ENCODE data around the gene PLCB1. TPM values are rescaled to one million over a fixed set of nuclear protein-coding genes. Genes with fewer than 3 reads are reported as not detected.

Gene PLCB1
- total RNA-seq, 1 donor: 35.4 TPM

DNA sequence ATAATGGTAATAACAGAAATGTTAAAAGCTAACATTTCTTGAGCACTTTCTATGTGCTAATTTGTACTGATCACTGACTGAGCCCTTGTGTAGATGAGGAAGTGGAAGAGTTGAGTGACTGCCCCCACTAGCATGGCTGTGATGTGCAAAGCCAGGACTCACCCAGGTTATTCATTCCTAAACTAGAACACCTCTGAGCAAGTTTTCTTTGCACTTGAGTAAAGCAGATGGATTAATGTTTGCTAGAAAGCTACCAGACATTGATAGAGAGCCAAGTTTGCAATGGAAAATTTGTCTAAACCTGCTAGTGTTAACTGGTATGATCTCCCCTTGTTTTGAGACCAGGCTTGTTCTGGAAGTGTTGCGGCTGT is 469.5 kb downstream of the PLCB1 start:
- TF ChIP-seq, protein P1, sequence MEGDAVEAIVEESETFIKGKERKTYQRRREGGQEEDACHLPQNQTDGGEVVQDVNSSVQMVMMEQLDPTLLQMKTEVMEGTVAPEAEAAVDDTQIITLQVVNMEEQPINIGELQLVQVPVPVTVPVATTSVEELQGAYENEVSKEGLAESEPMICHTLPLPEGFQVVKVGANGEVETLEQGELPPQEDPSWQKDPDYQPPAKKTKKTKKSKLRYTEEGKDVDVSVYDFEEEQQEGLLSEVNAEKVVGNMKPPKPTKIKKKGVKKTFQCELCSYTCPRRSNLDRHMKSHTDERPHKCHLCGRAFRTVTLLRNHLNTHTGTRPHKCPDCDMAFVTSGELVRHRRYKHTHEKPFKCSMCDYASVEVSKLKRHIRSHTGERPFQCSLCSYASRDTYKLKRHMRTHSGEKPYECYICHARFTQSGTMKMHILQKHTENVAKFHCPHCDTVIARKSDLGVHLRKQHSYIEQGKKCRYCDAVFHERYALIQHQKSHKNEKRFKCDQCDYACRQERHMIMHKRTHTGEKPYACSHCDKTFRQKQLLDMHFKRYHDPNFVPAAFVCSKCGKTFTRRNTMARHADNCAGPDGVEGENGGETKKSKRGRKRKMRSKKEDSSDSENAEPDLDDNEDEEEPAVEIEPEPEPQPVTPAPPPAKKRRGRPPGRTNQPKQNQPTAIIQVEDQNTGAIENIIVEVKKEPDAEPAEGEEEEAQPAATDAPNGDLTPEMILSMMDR (IDR thresholded peaks at IDR 0.05; ENCODE audit: insufficient read depth, low read depth, low read length): no peak
- DNase-seq (ENCODE audit: low read depth): no peak
- H3K4me3 ChIP-seq (ENCODE audit: low read depth, low read length): peak overlapping the region; percentile 54

GRCh38 chr20:8602389-8603116 is 470.5 kb downstream of the PLCB1 start:
- TF ChIP-seq, protein P1 (IDR thresholded peaks at IDR 0.05; ENCODE audit: insufficient read depth, low read depth, low read length): no peak
- peak; percentile 45 for DNase-seq (ENCODE audit: low read depth)
- peak overlapping the region; percentile 3 for H3K4me3 ChIP-seq (ENCODE audit: low read depth, low read length)

DNA sequence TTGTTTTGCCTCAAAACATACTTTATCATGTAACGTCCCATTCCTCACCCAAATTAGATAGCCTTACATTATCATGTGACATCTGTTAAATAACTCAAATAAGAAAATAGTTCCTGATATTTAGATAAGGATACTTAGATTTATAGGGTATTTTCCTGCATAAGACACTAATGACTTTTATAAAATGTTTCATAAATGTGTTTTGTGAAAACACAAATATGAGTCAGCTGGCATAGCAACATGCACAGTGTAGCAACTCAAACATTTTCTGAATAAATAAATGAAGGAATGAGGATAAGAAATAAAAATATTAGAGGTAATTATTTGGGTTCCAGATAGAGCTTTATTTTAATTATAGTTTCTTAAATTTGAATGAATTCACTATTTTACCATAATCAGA is 476.4 kb downstream of the PLCB1 start:
- DNase-seq (ENCODE audit: low read depth): no peak
- no peak overlapping the region for H3K4me3 ChIP-seq (ENCODE audit: low read depth, low read length)
- TF ChIP-seq, protein P1 (IDR thresholded peaks at IDR 0.05; ENCODE audit: insufficient read depth, low read depth, low read length): no peak

- peak; percentile 77 for DNase-seq (ENCODE audit: low read depth)
- H3K4me3 ChIP-seq (ENCODE audit: low read depth, low read length): no peak overlapping the region
- TF ChIP-seq, protein P1 (IDR thresholded peaks at IDR 0.05; ENCODE audit: insufficient read depth, low read depth, low read length): no peak
These were observed 484.7 kb downstream of the PLCB1 start for GRCh38 chr20:8616792-8617191.

GRCh38 chr20:8621001-8621400 is 488.9 kb downstream of the PLCB1 start:
- no peak overlapping the region for H3K4me3 ChIP-seq (ENCODE audit: low read depth, low read length)
- DNase-seq (ENCODE audit: low read depth): no peak
- TF ChIP-seq, protein P1 (IDR thresholded peaks at IDR 0.05; ENCODE audit: insufficient read depth, low read depth, low read length): no peak

DNA sequence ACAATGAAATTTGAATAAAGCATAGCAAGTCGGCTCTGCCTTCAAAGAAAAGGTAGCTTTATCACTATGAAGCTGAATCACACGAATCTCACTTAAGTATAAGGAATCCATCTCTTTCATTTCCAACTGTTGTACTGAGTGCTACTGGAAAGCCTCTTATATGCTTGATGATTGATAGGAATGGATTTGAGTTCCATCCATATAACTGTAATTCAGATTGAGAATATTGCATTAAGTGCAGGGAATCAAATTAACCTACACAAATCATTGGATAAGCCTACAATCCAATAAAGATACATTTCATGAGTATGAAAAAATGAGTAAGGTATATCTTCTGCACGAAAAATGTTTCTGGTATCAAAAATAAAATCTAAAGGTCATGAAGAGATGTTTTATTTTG is 492.0 kb downstream of the PLCB1 start:
- no peak for DNase-seq (ENCODE audit: low read depth)
- no peak overlapping the region for H3K4me3 ChIP-seq (ENCODE audit: low read depth, low read length)
- TF ChIP-seq, protein P1 (IDR thresholded peaks at IDR 0.05; ENCODE audit: insufficient read depth, low read depth, low read length): no peak

DNA sequence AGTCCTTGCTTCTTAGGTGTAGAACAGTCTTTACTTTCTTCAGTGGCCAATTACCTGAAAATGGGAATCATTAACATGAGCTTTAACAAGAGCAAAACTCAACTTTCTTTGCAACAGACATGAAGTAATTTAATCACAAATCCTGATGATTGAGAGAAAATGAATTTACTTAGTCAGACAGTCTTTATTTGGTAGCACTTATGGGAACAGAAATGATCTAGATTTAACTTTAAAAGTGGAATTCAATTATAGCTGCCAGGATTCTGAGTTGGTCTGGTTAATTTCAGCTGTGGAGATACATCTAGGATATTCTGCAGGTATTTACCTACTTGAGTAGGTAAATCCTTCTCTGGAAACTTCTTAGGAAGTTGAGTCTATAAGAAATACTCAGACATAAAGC is 492.6 kb downstream of the PLCB1 start:
- DNase-seq (ENCODE audit: low read depth): no peak
- TF ChIP-seq, protein P1 (IDR thresholded peaks at IDR 0.05; ENCODE audit: insufficient read depth, low read depth, low read length): no peak
- no peak overlapping the region for H3K4me3 ChIP-seq (ENCODE audit: low read depth, low read length)

All from fibroblast of villous mesenchyme (primary cell).